Activated CD4-positive, alpha-beta T cell treated with anti-CD3 and anti-CD28 coated beads, Interleukin-10, Interleukin-2, amounts not matched to agents 100 ng/mL and 50 ng/mL, durations not matched to agents 16 hours and 8 hours (primary cell): ENCODE measurements around the gene UBE2D1.

Experiments used
- DNase-seq: peaks from one replicate; pipeline ENCODE4 v3.0.0-alpha.2; 2020

The UBE2D1 gene

DNA sequence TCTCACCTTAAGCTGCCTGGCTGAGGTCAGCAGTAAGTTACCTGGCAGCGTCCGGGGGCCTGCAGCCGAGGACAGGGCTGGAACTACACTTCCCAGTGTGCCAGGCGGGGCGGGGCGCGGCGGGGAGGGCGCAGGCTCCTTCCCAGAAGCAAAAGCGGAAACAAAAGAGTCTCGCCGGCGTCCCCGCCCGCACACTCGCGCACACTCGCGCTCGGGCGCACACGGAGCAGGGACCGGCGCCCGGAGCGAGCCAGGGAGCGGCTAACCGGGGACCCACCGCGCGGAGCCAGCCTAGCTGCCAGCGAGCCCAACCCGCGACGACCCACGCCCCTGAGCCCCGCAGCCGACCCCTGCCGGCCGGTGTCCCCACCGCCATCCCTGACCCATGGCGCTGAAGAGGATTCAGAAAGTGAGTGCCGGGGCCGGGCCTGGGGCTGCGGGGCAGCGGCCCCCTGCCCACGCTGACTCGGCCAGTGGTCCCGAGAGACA, at the start of gene UBE2D1:
Gene UBE2D1, plus strand, starts transcription at position 190 of the 489 bp plus-strand sequence. Its CDS starts 196 bp downstream, at position 386.
- peak; percentile 89 for DNase-seq

DNA sequence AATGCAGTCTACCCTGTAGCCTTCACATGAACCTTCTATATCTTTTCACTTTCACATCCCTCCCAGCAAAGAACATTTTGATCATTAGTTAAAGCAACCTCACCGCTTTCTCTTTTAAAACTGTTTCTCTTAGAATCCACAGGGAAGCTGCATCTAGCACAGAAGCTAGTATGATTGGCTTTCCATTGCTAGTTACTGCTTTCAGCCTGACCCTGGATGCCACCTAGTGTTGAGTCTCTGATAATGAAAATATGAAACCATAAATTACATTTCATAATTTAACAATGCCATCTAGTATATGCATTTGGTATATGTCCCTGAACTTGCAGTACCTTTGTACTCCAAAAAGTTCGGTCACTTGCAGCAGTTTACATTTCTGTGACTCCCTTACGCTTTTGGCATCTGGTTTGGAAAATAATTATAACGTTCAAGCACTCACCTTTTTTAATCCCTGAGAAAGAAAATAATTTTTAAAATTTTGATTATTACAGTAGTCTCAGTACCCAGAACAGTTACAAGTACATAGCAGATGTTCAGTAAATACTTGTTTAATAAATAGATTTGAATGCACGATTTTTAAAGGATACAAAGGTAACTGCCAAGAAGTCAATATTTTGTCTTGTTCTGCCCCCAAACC, 43.1 kb upstream of the UBE2D1 start:
- peak; percentile 59 for DNase-seq

DNA sequence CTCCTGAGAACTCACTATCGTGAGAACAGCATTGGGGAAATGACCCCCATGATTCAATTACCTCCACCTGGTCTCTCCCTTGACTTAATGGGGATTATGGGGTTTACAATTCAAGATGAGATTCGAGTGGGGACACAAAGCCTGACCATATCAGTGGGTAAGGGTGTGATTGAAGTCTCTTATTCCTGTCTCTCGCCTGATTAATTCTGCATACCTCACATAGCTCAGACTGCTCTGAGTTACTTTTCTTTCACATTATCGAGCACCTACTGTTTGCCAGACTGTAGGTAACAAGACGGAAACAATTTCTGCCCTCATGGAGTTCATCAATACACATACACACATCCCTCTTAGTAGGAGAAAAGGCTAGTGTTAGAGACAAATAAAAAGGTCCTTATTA, 40.8 kb upstream of the UBE2D1 start:
- no peak for DNase-seq

DNA sequence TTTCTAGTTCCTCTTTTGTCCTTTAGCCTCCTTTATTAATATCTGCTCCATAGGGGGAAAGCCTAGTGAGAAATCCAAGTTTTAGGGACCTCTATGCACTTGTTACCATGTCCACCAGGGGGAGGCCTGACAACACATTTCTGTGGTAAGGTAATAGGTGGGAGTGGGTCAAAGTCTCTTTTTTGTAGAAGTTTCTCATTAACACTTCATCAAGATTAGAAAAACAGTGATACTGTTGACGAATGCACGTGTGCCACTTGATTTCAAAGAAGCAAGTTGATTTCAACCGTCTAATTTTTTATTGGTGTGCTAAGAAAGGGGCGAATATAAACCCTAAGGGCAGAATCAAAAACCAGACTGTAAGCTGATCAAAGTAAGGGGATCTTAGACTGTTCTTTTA, 35.2 kb upstream of the UBE2D1 start:
- DNase-seq, result peak; percentile 55

- no peak for DNase-seq
These were observed 34.1 kb upstream of the UBE2D1 start for GRCh38 chr10:58300676-58301075.

DNA sequence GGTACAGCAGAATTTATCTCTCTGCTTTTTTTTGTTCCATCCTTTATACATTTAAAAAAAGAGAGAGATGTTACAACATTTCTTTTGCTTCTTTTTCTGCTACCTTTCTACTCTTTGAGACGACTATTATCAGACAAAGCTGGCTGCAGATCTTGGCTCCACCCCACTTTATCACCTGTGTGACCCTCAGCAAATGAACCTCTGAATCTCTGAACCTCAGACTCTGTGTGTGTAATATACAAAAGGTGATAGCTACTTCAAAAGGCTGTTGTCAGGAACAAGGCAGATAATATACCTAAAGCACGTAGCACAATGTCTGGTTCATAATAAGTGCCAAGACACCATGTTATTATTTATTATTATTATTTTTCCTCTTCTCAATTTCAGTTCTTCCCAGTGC, 32.6 kb upstream of the UBE2D1 start:
- no peak for DNase-seq

GRCh38 chr10:58304099-58304633, 30.6 kb upstream of the UBE2D1 start:
- DNase-seq, result no peak

- DNase-seq, result no peak
These were observed 29.0 kb upstream of the UBE2D1 start for GRCh38 chr10:58305821-58306220.

GRCh38 chr10:58307676-58308075, 27.1 kb upstream of the UBE2D1 start:
- DNase-seq, result no peak

GRCh38 chr10:58311026-58311425, 23.8 kb upstream of the UBE2D1 start:
- no peak for DNase-seq

DNA sequence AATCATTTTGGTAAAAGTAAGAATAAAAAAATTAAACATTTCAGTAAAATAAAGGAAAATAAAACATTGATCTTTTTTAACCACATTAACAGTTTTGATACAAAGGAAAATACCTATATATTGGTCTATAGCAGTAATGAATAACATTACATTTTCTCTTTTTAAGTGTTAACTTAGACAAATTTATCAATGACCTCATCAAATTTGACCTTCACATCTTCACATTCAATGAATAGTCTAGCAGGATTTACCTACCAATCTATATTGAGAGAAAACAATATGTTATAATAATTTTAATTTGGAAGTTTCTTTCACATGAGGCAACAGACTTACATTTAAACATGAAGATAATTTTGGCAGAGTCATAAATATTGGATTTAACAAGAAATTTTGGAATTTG, 17.9 kb upstream of the UBE2D1 start:
- DNase-seq, result no peak

GRCh38 chr10:58318346-58318745, 16.5 kb upstream of the UBE2D1 start:
- DNase-seq, result no peak

DNA sequence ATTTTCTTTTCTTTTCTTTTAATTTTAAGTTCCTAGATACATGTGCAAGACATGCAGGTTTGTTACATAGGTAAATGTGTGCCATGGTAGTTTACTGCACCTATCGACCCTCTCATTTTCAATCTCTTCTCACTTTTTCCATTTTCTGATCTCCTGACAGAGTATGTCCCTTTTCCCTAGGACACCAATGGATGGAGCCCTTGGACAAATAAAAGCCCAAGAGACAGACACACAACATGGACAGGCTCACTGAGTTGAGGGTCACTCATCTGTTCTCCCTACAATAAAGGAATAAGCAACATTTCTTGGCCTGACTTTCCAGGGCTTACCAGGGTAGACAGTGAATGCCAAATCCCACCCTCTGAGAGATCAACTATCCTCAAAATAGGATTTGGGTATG, 15.2 kb upstream of the UBE2D1 start:
- DNase-seq, result no peak

DNA sequence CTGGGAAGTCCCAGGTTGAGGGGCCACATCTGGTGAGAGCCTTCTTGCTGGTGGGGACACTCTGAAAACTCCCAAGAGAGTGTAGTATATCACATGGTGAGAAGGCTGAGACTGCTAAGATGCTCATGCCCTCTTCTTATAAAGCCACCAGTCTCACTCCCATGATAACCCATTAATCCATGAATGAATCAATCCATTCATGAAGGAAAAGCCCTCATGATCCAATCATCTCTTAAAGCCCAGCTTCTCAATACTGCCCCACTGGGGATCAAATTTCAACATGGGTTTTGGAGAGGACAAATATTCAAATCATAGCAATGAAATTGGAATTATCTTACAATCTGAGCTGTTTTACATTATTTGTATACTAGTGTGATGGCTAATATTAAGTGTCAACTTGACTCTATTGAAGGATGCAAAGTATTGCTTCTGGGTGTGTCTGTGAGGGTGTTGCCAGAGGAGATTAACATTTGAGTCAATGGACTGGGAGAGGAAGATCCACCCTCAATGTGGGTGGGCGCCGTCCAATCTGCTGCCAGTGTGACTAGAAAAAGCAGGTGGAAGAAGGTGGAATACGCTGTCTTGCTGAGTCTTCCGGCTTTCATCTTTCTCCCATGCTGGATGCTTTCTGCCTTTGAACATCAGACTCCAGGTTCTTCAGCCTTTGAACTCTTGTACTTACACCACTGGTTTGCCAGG, 14.3 kb upstream of the UBE2D1 start:
- no peak for DNase-seq

DNA sequence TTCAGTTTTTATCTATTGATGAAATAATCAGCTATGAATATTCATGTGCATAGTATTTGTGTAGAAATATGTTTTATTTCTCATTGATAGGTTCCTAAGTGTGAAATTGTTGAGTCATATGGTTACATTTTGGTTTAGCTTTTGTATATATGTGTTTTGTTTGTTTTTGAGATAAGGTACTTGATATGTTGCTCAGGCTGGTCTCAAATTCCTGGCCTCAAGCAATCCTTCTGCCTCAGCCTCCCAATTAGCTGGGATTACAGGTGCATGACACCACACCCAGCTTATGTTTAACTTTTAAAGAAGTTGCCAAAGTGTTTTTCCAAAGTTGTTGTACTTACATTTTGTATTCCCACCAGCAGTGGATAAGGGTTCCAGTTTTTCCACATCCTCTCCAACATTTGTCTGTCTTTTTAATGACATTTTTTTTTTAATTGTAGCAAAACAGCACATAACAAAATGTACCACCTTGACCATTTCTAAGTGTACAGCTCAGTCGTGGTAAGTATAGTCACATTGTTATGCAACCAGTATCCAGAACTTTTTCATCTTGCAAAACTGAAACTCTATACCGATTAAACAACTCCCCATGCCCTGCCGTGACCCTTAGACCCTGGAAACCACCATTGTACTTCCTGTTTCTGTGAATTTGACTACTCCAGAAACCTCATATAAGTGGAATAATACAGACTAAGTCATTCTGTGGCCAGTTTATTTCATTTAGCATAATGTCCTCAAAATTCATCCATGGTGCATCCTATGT, 12.6 kb upstream of the UBE2D1 start:
- DNase-seq, result peak; percentile 10

DNA sequence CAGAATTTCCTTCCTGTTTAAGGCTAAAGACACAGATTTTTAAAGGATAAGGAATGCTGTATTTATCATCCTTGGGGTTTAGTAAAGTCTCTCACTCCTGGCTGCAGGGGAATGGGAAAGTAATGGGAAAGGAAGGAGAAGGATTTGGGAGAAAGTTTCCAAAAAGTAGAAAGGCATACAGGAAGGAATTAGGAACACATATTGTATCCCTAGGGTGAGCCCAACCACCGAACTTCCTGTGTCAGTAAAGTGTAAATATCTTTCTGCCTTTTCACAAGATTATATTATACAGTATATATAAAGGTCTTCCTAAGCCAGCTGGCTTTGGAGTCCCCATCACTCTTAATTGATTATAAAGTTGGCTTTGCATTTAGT, 12.0 kb upstream of the UBE2D1 start:
- no peak for DNase-seq

GRCh38 chr10:58326967-58327381, 7.8 kb upstream of the UBE2D1 start:
- no peak for DNase-seq

GRCh38 chr10:58328233-58328632, 6.6 kb upstream of the UBE2D1 start:
- DNase-seq, result no peak

DNA sequence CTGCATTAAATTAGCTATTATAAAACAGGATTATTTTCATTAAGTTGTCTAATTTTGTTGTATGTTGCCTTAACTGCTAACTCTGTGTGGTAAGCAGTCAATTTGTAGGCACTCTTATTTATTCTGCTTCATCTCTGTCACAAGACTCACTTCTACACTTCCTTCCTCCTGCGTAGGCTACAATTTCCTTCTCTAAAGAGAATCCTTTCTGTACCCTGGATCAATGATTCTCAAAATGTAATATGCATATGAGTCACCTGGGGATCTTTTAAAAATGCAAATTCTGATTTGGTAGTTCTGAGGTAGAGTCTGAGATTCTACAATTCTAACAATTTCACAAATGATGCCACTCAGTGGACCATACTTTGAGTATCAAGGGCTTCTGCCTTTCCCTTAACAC, 4.4 kb upstream of the UBE2D1 start:
- no peak for DNase-seq

- no peak for DNase-seq
These were observed 3.2 kb upstream of the UBE2D1 start for GRCh38 chr10:58331646-58332045.

DNA sequence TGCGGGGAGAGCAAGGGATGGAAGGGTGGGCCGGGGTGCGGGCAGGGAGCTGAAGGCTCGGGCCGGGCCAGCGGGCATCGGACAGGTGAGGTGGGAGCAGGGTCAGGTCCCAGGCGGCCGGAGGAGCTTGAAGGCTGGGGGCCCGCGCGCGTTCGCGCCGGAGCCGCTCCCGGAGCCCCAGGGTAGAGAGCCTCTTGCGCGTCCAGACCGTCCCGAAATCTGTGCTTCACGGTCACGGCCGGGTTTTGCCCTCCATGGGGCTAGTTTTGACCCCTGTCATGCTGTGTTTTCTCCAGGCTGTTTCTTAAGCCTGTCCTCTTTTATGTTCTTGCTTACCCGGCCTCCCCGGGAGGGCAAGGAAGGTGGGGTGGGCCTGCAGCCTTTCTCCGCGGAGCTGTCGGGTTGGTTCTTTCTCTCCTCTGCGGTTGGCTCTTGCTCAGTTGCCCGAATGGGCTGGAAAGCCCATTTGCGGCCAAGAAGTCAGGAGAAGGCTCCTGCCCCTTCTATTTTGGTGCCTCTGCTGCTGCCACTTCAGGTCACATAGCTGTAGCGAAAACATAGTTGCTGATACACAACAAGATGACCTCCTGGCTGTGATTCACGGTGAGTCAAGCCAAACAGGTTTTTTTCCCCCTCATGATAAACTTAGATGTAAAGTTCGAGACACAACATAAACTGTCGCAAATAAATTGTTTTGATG, 650 bp downstream of the UBE2D1 start:
- peak; percentile 25 for DNase-seq

GRCh38 chr10:58336242-58336641, 1.4 kb downstream of the UBE2D1 start:
- DNase-seq, result no peak

DNA sequence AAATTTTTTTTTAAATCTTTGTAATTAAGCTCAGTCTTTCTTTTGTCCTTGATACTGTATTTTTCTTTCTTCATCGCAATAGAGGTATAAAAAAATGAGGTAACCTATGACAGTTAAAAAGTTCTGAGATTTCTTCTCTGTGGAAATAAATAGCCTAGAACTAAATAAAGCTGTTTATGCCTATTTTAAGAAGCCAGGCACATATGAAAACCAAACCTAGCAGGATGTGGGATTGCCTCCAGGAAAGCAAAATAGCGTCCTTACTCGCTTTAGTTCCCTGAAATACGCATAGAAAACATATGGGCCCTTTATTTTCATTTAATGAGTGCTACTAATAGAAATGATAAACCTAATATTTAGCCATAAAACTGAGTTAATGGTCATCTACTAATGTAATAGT, 6.6 kb downstream of the UBE2D1 start:
- no peak for DNase-seq
